Tibial nerve (tissue), 4 donors: ENCODE results near the gene MRPS7. TPM values are rescaled to one million over a fixed set of nuclear protein-coding genes. Genes with fewer than 3 reads are reported as not detected.

Experiments
- DNase-seq, 2 donors: peaks; one replicate each; pipeline ENCODE4 v3.0.0-alpha.2; 2019; ENCODE audit warnings: low spot score in 2 of 2
- H3K27ac ChIP-seq, 4 donors: fragments of 200-600 bp; sonication (generic) in 3 of 4; one replicate each; pipeline ENCODE4 v1.5.1; 2017 to 2019; ENCODE audit warnings: mild to moderate bottlenecking in 1 of 4
- H3K27me3 ChIP-seq, 2 donors: fragments of 200-600 bp; sonication (generic) in 1 of 2; one replicate each; pipeline versions ENCODE4 v1.5.1 to v1.6.0; 2017 to 2019
- H3K36me3 ChIP-seq, 3 donors: fragments of 200-600 bp; sonication (generic); one replicate each; pipeline ENCODE4 v1.5.1; 2018 to 2019
- H3K4me1 ChIP-seq, 4 donors: fragments of 200-600 bp; sonication (generic) in 3 of 4; one replicate each; pipeline ENCODE4 v1.5.1; 2017 to 2019
- H3K4me3 ChIP-seq, 4 donors: fragments of 200-600 bp; sonication (generic) in 3 of 4; one replicate each; pipeline ENCODE4 v1.5.1; 2017 to 2019; ENCODE audit warnings: mild to moderate bottlenecking in 1 of 4, moderate library complexity in 1 of 4
- H3K9me3 ChIP-seq, 4 donors: fragments of 200-600 bp; sonication (generic) in 3 of 4; one replicate each; pipeline ENCODE4 v1.5.1; 2017 to 2019
- EP300 ChIP-seq, 2 donors: sonication (generic); formaldehyde crosslinking; IDR thresholded peaks; one replicate each; pipeline ENCODE4 v1.6.1; 2017; ENCODE audit warnings: antibody characterized with exemption in 2 of 2, mild to moderate bottlenecking in 1 of 2
- POLR2A ChIP-seq, 2 donors: fragments of 450-650 bp; IDR thresholded peaks; one replicate each; pipeline ENCODE4 v1.6.1; 2017; ENCODE audit warnings: antibody characterized with exemption in 2 of 2, mild to moderate bottlenecking in 2 of 2, moderate library complexity in 2 of 2
- WGBS, 2 donors: methylation state at CpG; one replicate each; pipeline ENCODE4 v1.1.5; 2018; 5-methylcytosine and 5-hydroxymethylcytosine counted together
- total RNA-seq, 4 donors: library from RNA; depleted of rRNA; stranded (reverse); fragments of >200 nt; gene quantifications; one replicate each; pipeline ENCODE4 v1.1.0, GENCODE V29; 2016
- TF ChIP-seq, protein P1 (sequence below), 5 experiments: fragments of 200-600 bp in 3 of 5; fragments of 450-650 bp in 2 of 5; sonication (generic) in 3 of 5; IDR thresholded peaks; one replicate each; pipeline ENCODE4 v1.5.1; 2016 to 2019; ENCODE audit warnings: antibody characterized with exemption in 5 of 5, mild to moderate bottlenecking in 3 of 5, moderate library complexity in 2 of 5

Gene MRPS7
- total RNA-seq, 4 donors from 2014 or later, result 31.2 to 36.6 (median 33.6) TPM

DNA sequence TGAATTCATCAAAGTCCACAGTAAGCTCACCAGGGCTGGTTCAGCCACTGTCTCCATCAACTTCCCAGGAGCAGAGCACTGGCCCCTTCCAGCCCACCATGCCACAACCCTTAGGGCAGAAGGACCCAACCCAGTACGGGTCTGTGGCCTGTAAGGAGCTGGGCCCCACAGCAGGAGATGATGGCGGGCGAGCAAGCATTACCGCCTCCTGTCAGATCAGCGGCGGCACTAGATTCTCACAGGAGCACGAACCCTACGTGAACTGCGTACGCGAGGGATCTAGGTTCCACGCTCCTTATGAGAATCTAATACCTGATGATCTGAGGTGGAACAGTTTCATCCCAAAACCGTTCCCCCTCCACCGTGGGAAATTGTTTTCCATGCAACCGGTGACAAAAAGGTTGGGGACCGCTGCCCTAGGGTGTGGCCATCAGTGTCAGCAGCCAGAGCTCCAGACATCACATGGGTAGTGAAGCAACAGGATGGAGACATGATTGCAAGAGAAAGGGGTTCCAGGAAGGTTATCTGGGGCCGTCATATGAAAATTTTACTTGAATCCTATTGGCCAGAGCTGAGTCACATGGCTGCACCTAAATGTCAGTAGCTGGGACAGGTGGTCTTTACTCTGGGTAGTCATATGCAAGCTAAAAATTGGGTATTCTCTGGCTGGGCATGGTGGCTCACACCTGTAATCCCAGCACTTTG is 40.0 kb downstream of the MRPS7 start:
- Histone ChIP-seq H3K36me3 (no peaks in the 10 kb centered on the region), H3K4me3 (no peak overlapping the region), H3K27me3 (no peaks in the 10 kb centered on the region), H3K27ac (no peak overlapping the region), H3K4me1 (no peaks in the 10 kb centered on the region), H3K9me3 (no peaks in the 10 kb centered on the region)
- WGBS, 2 donors, result 83 to 86% methylated on average over 16 to 17 of the region's 17 CpGs
- DNase-seq, result no peak
- peak in 1 of 2 donors; percentile 7 for TF ChIP-seq EP300 (IDR thresholded peaks at IDR 0.05)
- TF ChIP-seq, protein P1, sequence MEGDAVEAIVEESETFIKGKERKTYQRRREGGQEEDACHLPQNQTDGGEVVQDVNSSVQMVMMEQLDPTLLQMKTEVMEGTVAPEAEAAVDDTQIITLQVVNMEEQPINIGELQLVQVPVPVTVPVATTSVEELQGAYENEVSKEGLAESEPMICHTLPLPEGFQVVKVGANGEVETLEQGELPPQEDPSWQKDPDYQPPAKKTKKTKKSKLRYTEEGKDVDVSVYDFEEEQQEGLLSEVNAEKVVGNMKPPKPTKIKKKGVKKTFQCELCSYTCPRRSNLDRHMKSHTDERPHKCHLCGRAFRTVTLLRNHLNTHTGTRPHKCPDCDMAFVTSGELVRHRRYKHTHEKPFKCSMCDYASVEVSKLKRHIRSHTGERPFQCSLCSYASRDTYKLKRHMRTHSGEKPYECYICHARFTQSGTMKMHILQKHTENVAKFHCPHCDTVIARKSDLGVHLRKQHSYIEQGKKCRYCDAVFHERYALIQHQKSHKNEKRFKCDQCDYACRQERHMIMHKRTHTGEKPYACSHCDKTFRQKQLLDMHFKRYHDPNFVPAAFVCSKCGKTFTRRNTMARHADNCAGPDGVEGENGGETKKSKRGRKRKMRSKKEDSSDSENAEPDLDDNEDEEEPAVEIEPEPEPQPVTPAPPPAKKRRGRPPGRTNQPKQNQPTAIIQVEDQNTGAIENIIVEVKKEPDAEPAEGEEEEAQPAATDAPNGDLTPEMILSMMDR (IDR thresholded peaks at IDR 0.05), result no peak
- no peak for TF ChIP-seq POLR2A (IDR thresholded peaks at IDR 0.05)

- no peak overlapping the region for H3K4me3 ChIP-seq
- peaks cover 0 to 7% (median 0%) of the 10 kb centered on the region in 4 donors for H3K4me1 ChIP-seq
- TF ChIP-seq, protein P1 (IDR thresholded peaks at IDR 0.05), result no peak
- TF ChIP-seq POLR2A (IDR thresholded peaks at IDR 0.05) (no peak), EP300 (IDR thresholded peaks at IDR 0.05) (no peak)
- no peaks in the 10 kb centered on the region for H3K36me3 ChIP-seq
- 79 to 81% methylated on average over 13 of the region's 13 CpGs for WGBS, 2 donors
- DNase-seq, result no peak
- H3K9me3 ChIP-seq, result no peaks in the 10 kb centered on the region
- H3K27me3 ChIP-seq, result no peaks in the 10 kb centered on the region
- peak overlapping the region in 2 of 4 donors; percentile 35 to 36 for H3K27ac ChIP-seq
Measured at GRCh38 chr17:75307957-75308731, 46.5 kb downstream of the MRPS7 start.

GRCh38 chr17:75308732-75309629 is 47.3 kb downstream of the MRPS7 start:
- peaks cover 0 to under 1% (median 0%) of the 10 kb centered on the region in 3 donors for H3K36me3 ChIP-seq
- TF ChIP-seq, protein P1 (IDR thresholded peaks at IDR 0.05), result no peak
- TF ChIP-seq EP300 (IDR thresholded peaks at IDR 0.05), result no peak
- TF ChIP-seq POLR2A (IDR thresholded peaks at IDR 0.05), result no peak
- H3K27ac ChIP-seq, result peak overlapping the region in 3 of 4 donors; percentile 35 to 58 (median 36)
- 58 to 61% methylated on average over 20 of the region's 20 CpGs for WGBS, 2 donors
- DNase-seq, result no peak
- H3K27me3 ChIP-seq, result no peaks in the 10 kb centered on the region
- H3K4me3 ChIP-seq, result no peak overlapping the region
- H3K4me1 ChIP-seq, result peaks cover 0 to 7% (median 0%) of the 10 kb centered on the region in 4 donors
- H3K9me3 ChIP-seq, result no peaks in the 10 kb centered on the region

GRCh38 chr17:75313941-75314551 is 52.4 kb downstream of the MRPS7 start:
- no peaks in the 10 kb centered on the region for H3K27me3 ChIP-seq
- no peak overlapping the region for H3K4me3 ChIP-seq
- peak overlapping the region in 3 of 4 donors; percentile 26 to 75 (median 71) for H3K27ac ChIP-seq
- H3K9me3 ChIP-seq, result no peaks in the 10 kb centered on the region
- 70 to 73% methylated on average over 12 to 14 of the region's 14 CpGs for WGBS, 2 donors
- peaks cover 0 to 9% (median 6%) of the 10 kb centered on the region in 4 donors for H3K4me1 ChIP-seq
- peak in 1 of 2 donors; percentile 66 for TF ChIP-seq EP300 (IDR thresholded peaks at IDR 0.05)
- no peak for TF ChIP-seq POLR2A (IDR thresholded peaks at IDR 0.05)
- DNase-seq, result no peak
- H3K36me3 ChIP-seq, result peaks cover 0 to 26% (median 5%) of the 10 kb centered on the region in 3 donors
